BLaER1 (cell line): Measurements from ENCODE around the gene ZNRF1.

Source experiments
- H3K27ac ChIP-seq: shearing (Covaris generic); formaldehyde crosslinking; 2 replicates; pipeline ENCODE4 v1.8.1; 2022
- H3K27me3 ChIP-seq: shearing (Covaris generic); formaldehyde crosslinking; 2 replicates; pipeline ENCODE4 v1.8.1; 2022
- H3K36me3 ChIP-seq: shearing (Covaris generic); formaldehyde crosslinking; 2 replicates; pipeline ENCODE4 v1.8.1; 2022
- H3K4me1 ChIP-seq: shearing (Covaris generic); formaldehyde crosslinking; 2 replicates; pipeline ENCODE4 v1.8.1; 2022
- H3K4me2 ChIP-seq: shearing (Covaris generic); formaldehyde crosslinking; 2 replicates; pipeline ENCODE4 v1.8.1; 2022
- H3K4me3 ChIP-seq: shearing (Covaris generic); formaldehyde crosslinking; 2 replicates; pipeline ENCODE4 v1.8.1; 2022
- H3K9ac ChIP-seq: shearing (Covaris generic); formaldehyde crosslinking; 2 replicates; pipeline ENCODE4 v1.8.1; 2022
- H3K9me3 ChIP-seq: shearing (Covaris generic); formaldehyde crosslinking; 2 replicates; pipeline ENCODE4 v1.8.1; 2022
- H4K20me1 ChIP-seq: shearing (Covaris generic); formaldehyde crosslinking; 2 replicates; pipeline ENCODE4 v1.8.1; 2022
- Cebpa-rat ChIP-seq: shearing (Covaris generic); IDR thresholded peaks from 2 replicates; pipeline ENCODE4 v1.8.1; 2022

The ZNRF1 gene

GRCh38 chr16:75160386-75160785, 161.6 kb downstream of the ZNRF1 start:
- TF ChIP-seq Cebpa-rat: no peak
- Histone ChIP-seq H3K9ac (no peak overlapping the region), H3K36me3 (peaks cover 97% of the 10 kb centered on the region), H3K4me3 (no peak overlapping the region), H3K27ac (no peak overlapping the region), H3K9me3 (peaks cover 94% of the 10 kb centered on the region), H3K27me3 (no peaks in the 10 kb centered on the region), H4K20me1 (no peaks in the 10 kb centered on the region), H3K4me1 (peaks cover 11% of the 10 kb centered on the region), H3K4me2 (no peak overlapping the region)
